Endothelial cell of umbilical vein (primary cell): Measurements from ENCODE around the gene ILF2. TPM values are rescaled to one million over a fixed set of nuclear protein-coding genes. Genes with fewer than 3 reads are reported as not detected.

ENCODE experiments used
- BruUV-seq: library from RNA; stranded (reverse); fragments of 400-500 nt; replicated peaks from 2 replicates; lab custom pipeline; 2021; lab: Mats Ljungman, UMichigan
- CTCF ChIA-PET: fragments of 300-600, 350-600 bp; sonication (Branson Sonifier 250); formaldehyde crosslinking; loops from one replicate; lab custom pipeline; 2021; ENCODE audit warnings: antibody characterized with exemption, inconsistent platforms; lab: Charles Lee
- POLR2A ChIA-PET: fragments of 300-600, 350-600 bp; sonication (Branson Sonifier 250); formaldehyde crosslinking; loops from one replicate; lab custom pipeline; 2021; ENCODE audit warnings: antibody characterized with exemption, inconsistent platforms; lab: Charles Lee
- DNase-seq: peaks from one replicate; pipeline ENCODE4 v3.0.0-alpha.2; 2011; ENCODE audit warnings: low read depth, low spot score
- FAIRE-seq: peaks from 2 replicates; lab custom pipeline; 2011; peaks lifted over from hg19 to GRCh38; lab: Jason Lieb, UNC
- H2AFZ ChIP-seq: 2 replicates; pipeline ENCODE4 v1.6.0; 2012; ENCODE audit warnings: low read depth, low read length, control low read depth, inconsistent platforms
- H3K27ac ChIP-seq: 2 replicates; pipeline ENCODE4 v1.5.1; 2011; ENCODE audit warnings: low read depth, mild to moderate bottlenecking, control low read depth, low read length, moderate library complexity; ENCODE audit not compliant: insufficient read depth
- H3K27me3 ChIP-seq, 2 experiments: 2 replicates each; pipeline versions ENCODE4 v1.6.0 to v1.6.1; 2011; ENCODE audit warnings: low read length in 2 of 2, mixed read lengths in 1 of 2; ENCODE audit not compliant: control insufficient read depth in 2 of 2, insufficient read depth in 2 of 2
- H3K36me3 ChIP-seq, 2 experiments: 2 replicates in 1 of 2; 3 replicates in 1 of 2; pipeline ENCODE4 v1.5.1; 2011; ENCODE audit warnings: low read length in 2 of 2, mild to moderate bottlenecking in 1 of 2, moderate library complexity in 1 of 2; ENCODE audit not compliant: control insufficient read depth in 2 of 2, insufficient read depth in 2 of 2; ENCODE audit errors: extremely low read depth in 1 of 2
- H3K4me1 ChIP-seq: 3 replicates; pipeline ENCODE4 v1.5.1; 2011; ENCODE audit warnings: mild to moderate bottlenecking, low read length; ENCODE audit not compliant: control insufficient read depth, insufficient read depth; ENCODE audit errors: extremely low read depth
- H3K4me2 ChIP-seq: 2 replicates; pipeline ENCODE4 v1.6.1; 2011; ENCODE audit warnings: low read length, control low read depth, mixed read lengths; ENCODE audit not compliant: insufficient read depth
- H3K4me3 ChIP-seq, 3 experiments: fragments of 200-600 bp in 1 of 3; sonication (generic), shearing (Covaris generic) in 1 of 3; replicated peaks in 1 of 3; 2 replicates each; pipeline ENCODE4 v1.5.1; 2011 to 2016; ENCODE audit warnings: control low read depth in 3 of 3, low read length in 3 of 3, mild to moderate bottlenecking in 2 of 3, inconsistent platforms in 1 of 3, low read depth in 1 of 3, moderate library complexity in 1 of 3; ENCODE audit not compliant: insufficient read depth in 1 of 3
- H3K79me2 ChIP-seq: 2 replicates; pipeline ENCODE4 v1.6.0; 2012; ENCODE audit warnings: low read length, inconsistent platforms; ENCODE audit not compliant: control insufficient read depth, insufficient read depth
- H3K9ac ChIP-seq: replicated peaks from 2 replicates; pipeline ENCODE3; 2011; ENCODE audit warnings: low read length, control low read depth; ENCODE audit not compliant: insufficient read depth; ENCODE audit errors: extremely low read depth
- H3K9me1 ChIP-seq: replicated peaks from 3 replicates; pipeline ENCODE4 v1.6.0; 2011; ENCODE audit warnings: mild to moderate bottlenecking, low read length; ENCODE audit not compliant: control insufficient read depth, insufficient read depth; ENCODE audit errors: extremely low read depth
- H3K9me3 ChIP-seq: replicated peaks from 2 replicates; pipeline ENCODE4 v1.5.1; 2012; ENCODE audit warnings: low read length, inconsistent platforms; ENCODE audit not compliant: control insufficient read depth, insufficient read depth
- H4K20me1 ChIP-seq: replicated peaks from 2 replicates; pipeline ENCODE3; 2011; ENCODE audit warnings: mild to moderate bottlenecking, low read length; ENCODE audit not compliant: control insufficient read depth, insufficient read depth; ENCODE audit errors: extremely low read depth
- CTCF ChIP-seq, 2 donors: IDR thresholded peaks; 1 replicate in 1 of 2; 2 replicates in 1 of 2; pipeline ENCODE4 v1.5.1; 2011; ENCODE audit warnings: low read length in 2 of 2, mild to moderate bottlenecking in 2 of 2, moderate library complexity in 2 of 2, control low read depth in 1 of 2, inconsistent platforms in 1 of 2, low read depth in 1 of 2; ENCODE audit not compliant: insufficient read depth in 1 of 2; ENCODE audit errors: extremely low read depth in 1 of 2
- EZH2 ChIP-seq: IDR thresholded peaks from 2 replicates; pipeline ENCODE4 v1.6.1; 2012; ENCODE audit warnings: borderline replicate concordance, low read depth, mild to moderate bottlenecking, moderate library complexity, low read length, inconsistent platforms; ENCODE audit not compliant: severe bottlenecking
- GATA2 ChIP-seq: IDR thresholded peaks from 2 replicates; pipeline ENCODE4 v1.7.0; 2011; ENCODE audit warnings: low read depth, mild to moderate bottlenecking, moderate library complexity, mixed read lengths, low read length; ENCODE audit not compliant: insufficient read length, insufficient read depth
- JUN ChIP-seq: IDR thresholded peaks from 2 replicates; pipeline ENCODE4 v1.6.1; 2011; ENCODE audit warnings: borderline replicate concordance, low read depth; ENCODE audit not compliant: insufficient read length, insufficient read depth
- MAX ChIP-seq: IDR thresholded peaks from 2 replicates; pipeline ENCODE4 v1.6.1; 2011; ENCODE audit not compliant: insufficient read depth, insufficient read length
- POLR2AphosphoS5 ChIP-seq: IDR thresholded peaks from 2 replicates; pipeline ENCODE4 v1.6.1; 2012; ENCODE audit warnings: low read depth, mild to moderate bottlenecking, control low read depth, low read length, moderate library complexity; ENCODE audit not compliant: insufficient read depth
- dilution Hi-C: fragments of 300-500 bp; cut with MboI; formaldehyde crosslinking; loops from one replicate; pipeline ENCODE4 v1.15.0; 2019; ENCODE audit warnings: low sequenced_read_pairs; ENCODE audit not compliant: extremely low pct_ligation_motif_present
- intact Hi-C: fragments of 100-400 bp; cut with micrococcal nuclease; formaldehyde crosslinking; loops from one replicate; pipeline ENCODE4 v1.10.0; 2022
- polyA plus RNA-seq, 4 experiments: library from polyadenylated mRNA; depleted of rRNA in 3 of 4; stranded (reverse) in 3 of 4; unstranded in 1 of 4; fragments of >200 nt; gene quantifications; 2 replicates each; pipeline versions ENCODE4 v1.2.1 to v1.2.3, GENCODE V29; 2011 to 2012; ENCODE audit warnings: missing spikeins in 1 of 4
- total RNA-seq: library from RNA; stranded (reverse); gene quantifications from 2 replicates; pipeline ENCODE4 v1.2.3, GENCODE V29; 2021

The ILF2 gene
- total and polyA plus RNA-seq, 2 donors (not counting 3 experiments of a cell fraction or from before 2014, with no cell fraction given): 271 to 303 TPM

GRCh38 chr1:153619171-153619570 is 51.6 kb downstream of the ILF2 start:
- H3K9ac ChIP-seq: no peak overlapping the region
- no peaks in the 10 kb centered on the region for H3K9me1 ChIP-seq
- intact Hi-C loops: no loop called here
- peaks cover 6% of the 10 kb centered on the region for H3K79me2 ChIP-seq
- no peaks in the 10 kb centered on the region for H3K27me3 ChIP-seq
- no peaks in the 10 kb centered on the region for H4K20me1 ChIP-seq
- no peaks in the 10 kb centered on the region for H3K9me3 ChIP-seq
- ChIA-PET POLR2A (interaction anchor here (0.9 to 4.9 kb wide), 2 partner anchors 8 to 11 kb away, joined by 3 to 27 read pairs; partner anchors contain the start of gene S100A13), CTCF (interaction anchor here (0.6 to 6.0 kb wide), 8 partner anchors 8 to 109 kb away, joined by 3 to 121 read pairs (median 6); partner anchors contain the start of genes S100A1 and S100A13)
- TF ChIP-seq POLR2AphosphoS5: no peak
- TF ChIP-seq CTCF (IDR thresholded peaks at IDR 0.05; ENCODE audit: extremely low read depth in 1 of 2, insufficient read depth in 1 of 2, low read depth in 1 of 2, low read length in 2 of 2): no peak
- TF ChIP-seq GATA2: no peak
- TF ChIP-seq JUN: no peak
- no peak for TF ChIP-seq MAX
- no peak for TF ChIP-seq EZH2
- FAIRE-seq (no peak), DNase-seq (no peak)
- no peak overlapping the region for H3K4me2 ChIP-seq
- BruUV-seq: no TSS peak
- dilution Hi-C loops: no loop called here
- peaks cover 0 to 6% of the 10 kb centered on the region in 2 experiments for H3K36me3 ChIP-seq
- no peak overlapping the region for H2AFZ ChIP-seq
- no peaks in the 10 kb centered on the region for H3K4me1 ChIP-seq
- no peak overlapping the region for H3K27ac ChIP-seq
- H3K4me3 ChIP-seq: no peak overlapping the region
